HG03280 (cell line): ENCODE measurements around the gene PABPC1L.
A peak's percentile ranks its signal among the peaks of the same experiment; 100 is the strongest.

Experiments
- ATAC-seq: cut with Tn5 transposase; IDR thresholded peaks from one replicate; pipeline ENCODE4 v1.9.1; 2021; ENCODE audit warnings: mild to moderate bottlenecking, moderate library complexity; ENCODE audit not compliant: unreplicated experiment

PABPC1L gene

GRCh38 chr20:44942264-44942973 is 32.6 kb downstream of the PABPC1L start:
- no peak for ATAC-seq

GRCh38 chr20:44943828-44944227 is 34.0 kb downstream of the PABPC1L start:
- no peak for ATAC-seq

- no peak for ATAC-seq
These were observed 35.4 kb downstream of the PABPC1L start for GRCh38 chr20:44945261-44945660.

GRCh38 chr20:44946271-44946852 is 36.5 kb downstream of the PABPC1L start:
- no peak for ATAC-seq

GRCh38 chr20:44948107-44948506 is 38.2 kb downstream of the PABPC1L start:
- ATAC-seq: no peak

GRCh38 chr20:44948513-44948912 is 38.7 kb downstream of the PABPC1L start:
- ATAC-seq: no peak

GRCh38 chr20:44950368-44950767 is 40.5 kb downstream of the PABPC1L start:
- ATAC-seq: no peak

GRCh38 chr20:44952731-44953130 is 42.9 kb downstream of the PABPC1L start:
- no peak for ATAC-seq

GRCh38 chr20:44954211-44954610 is 44.4 kb downstream of the PABPC1L start:
- no peak for ATAC-seq

GRCh38 chr20:44955270-44955669 is 45.4 kb downstream of the PABPC1L start:
- no peak for ATAC-seq

GRCh38 chr20:44956410-44956809 is 46.5 kb downstream of the PABPC1L start:
- ATAC-seq: no peak

GRCh38 chr20:44958276-44958675 is 48.4 kb downstream of the PABPC1L start:
- no peak for ATAC-seq

- no peak for ATAC-seq
These were observed 49.3 kb downstream of the PABPC1L start for GRCh38 chr20:44959082-44959637.

- ATAC-seq: no peak
These were observed 49.8 kb downstream of the PABPC1L start for GRCh38 chr20:44959638-44960102.

GRCh38 chr20:44960103-44960852 is 50.4 kb downstream of the PABPC1L start, which contains the start of gene TOMM34:
TSS of gene TOMM34 (minus strand) at chr20:44960397. CDS start at chr20:44960333, 64 bp downstream.
- ATAC-seq: peak; percentile 87

- ATAC-seq: no peak
These were observed 51.4 kb downstream of the PABPC1L start for GRCh38 chr20:44961011-44961869.

GRCh38 chr20:44961870-44962267 is 52.0 kb downstream of the PABPC1L start:
- no peak for ATAC-seq

GRCh38 chr20:44962483-44962882 is 52.6 kb downstream of the PABPC1L start:
- ATAC-seq: no peak

GRCh38 chr20:44963325-44964215 is 53.7 kb downstream of the PABPC1L start:
- ATAC-seq: no peak

GRCh38 chr20:44965651-44966029 is 55.8 kb downstream of the PABPC1L start:
- no peak for ATAC-seq
